OCI-LY7 (cell line): ENCODE results near the gene SCLY. TPM values are rescaled to one million over a fixed set of nuclear protein-coding genes. Genes with fewer than 3 reads are reported as not detected.
A peak's percentile ranks its signal among the peaks of the same experiment; 100 is the strongest.

Experiments used
- BruUV-seq: library from RNA; stranded (reverse); fragments of 400-500 nt; replicated peaks from 2 replicates; lab custom pipeline; 2021; lab: Mats Ljungman, UMichigan
- CTCF ChIA-PET: fragments of 300-600 bp; sonication (Branson Sonifier 250); formaldehyde crosslinking; loops from one replicate; lab custom pipeline; 2022; ENCODE audit warnings: antibody characterized with exemption; ENCODE audit not compliant: unreplicated experiment; lab: Charles Lee
- POLR2A ChIA-PET: fragments of 300-600 bp; sonication (Branson Sonifier 250); formaldehyde crosslinking; loops from one replicate; lab custom pipeline; 2022; ENCODE audit warnings: antibody characterized with exemption; lab: Charles Lee
- DNase-seq: peaks from one replicate; pipeline ENCODE4 v3.0.0-alpha.2; 2015; ENCODE audit warnings: low spot score
- H2AFZ ChIP-seq: fragments of 200-600 bp; sonication (generic), shearing (Covaris generic); 2 replicates; pipeline ENCODE4 v1.6.1; 2014; ENCODE audit warnings: mild to moderate bottlenecking, antibody characterized with exemption, low read length, moderate library complexity
- H3K27ac ChIP-seq: fragments of 200-600 bp; sonication (generic); 2 replicates; pipeline ENCODE4 v1.5.1; 2014; ENCODE audit warnings: mixed run types, low read depth, mild to moderate bottlenecking, moderate library complexity, low read length, inconsistent platforms; ENCODE audit not compliant: poor library complexity, severe bottlenecking
- H3K36me3 ChIP-seq: fragments of 200-600 bp; sonication (generic); 2 replicates; pipeline ENCODE4 v1.6.1; 2014; ENCODE audit warnings: mild to moderate bottlenecking, antibody characterized with exemption, low read length, moderate library complexity, mixed read lengths; ENCODE audit not compliant: insufficient read depth
- H3K4me1 ChIP-seq: fragments of 200-600 bp; sonication (generic); 2 replicates; pipeline ENCODE4 v1.5.1; 2014; ENCODE audit warnings: mild to moderate bottlenecking, low read length; ENCODE audit not compliant: insufficient read depth, poor library complexity, severe bottlenecking
- H3K4me2 ChIP-seq: fragments of 200-600 bp; sonication (generic); 2 replicates; pipeline ENCODE4 v1.6.1; 2014; ENCODE audit warnings: mild to moderate bottlenecking, low read length
- H3K4me3 ChIP-seq: fragments of 200-600 bp; sonication (generic); 2 replicates; pipeline ENCODE4 v1.5.1; 2014; ENCODE audit warnings: mild to moderate bottlenecking, low read depth, low read length; ENCODE audit not compliant: poor library complexity, severe bottlenecking
- H3K79me2 ChIP-seq: fragments of 200-600 bp; sonication (generic); 2 replicates; pipeline ENCODE4 v1.6.1; 2016; ENCODE audit warnings: low read depth, mild to moderate bottlenecking, low read length, moderate library complexity, mixed read lengths; ENCODE audit not compliant: insufficient read depth
- H3K9me2 ChIP-seq: fragments of 200-600 bp; sonication (generic); 2 replicates; pipeline ENCODE4 v1.6.1; 2016; ENCODE audit warnings: mild to moderate bottlenecking, low read length, mixed read lengths; ENCODE audit not compliant: insufficient read depth
- H3K9me3 ChIP-seq: fragments of 200-600 bp; sonication (generic); 2 replicates; pipeline ENCODE4 v1.6.1; 2014; ENCODE audit warnings: mild to moderate bottlenecking, mixed run types, low read length, mixed read lengths
- H4K20me1 ChIP-seq: fragments of 200-600 bp; sonication (generic); 2 replicates; pipeline ENCODE4 v1.6.1; 2014; ENCODE audit warnings: mild to moderate bottlenecking, antibody characterized with exemption, low read length, moderate library complexity, mixed read lengths; ENCODE audit not compliant: insufficient read depth
- EZH2phosphoT487 ChIP-seq: fragments of 200-600 bp; sonication (generic); IDR thresholded peaks from 2 replicates; pipeline ENCODE4 v1.6.1; 2018; ENCODE audit warnings: low read depth, borderline replicate concordance, mild to moderate bottlenecking, mixed run types, antibody characterized with exemption, low read length, moderate library complexity, mixed read lengths
- intact Hi-C: fragments of 100-400 bp; cut with micrococcal nuclease; formaldehyde crosslinking; loops from one replicate; pipeline ENCODE4 v1.10.0; 2022; ENCODE audit not compliant: unreplicated experiment
- total RNA-seq, 2 experiments: library from RNA; depleted of rRNA in 1 of 2; stranded (reverse); fragments of >200 nt in 1 of 2; shearing (Covaris generic) in 1 of 2; gene quantifications; 2 replicates each; pipeline ENCODE4 v1.2.3, GENCODE V29; 2014 to 2022
- TF ChIP-seq, protein P1 (sequence below): fragments of 200-600 bp; sonication (generic); conservative IDR thresholded peaks from 2 replicates; pipeline ENCODE4 v1.5.1; 2014; ENCODE audit warnings: mild to moderate bottlenecking, antibody characterized with exemption, low read length, moderate library complexity, mixed read lengths

The SCLY gene
- total RNA-seq, 2 experiments from 2014 or later, result 29.9 to 41.7 TPM

DNA sequence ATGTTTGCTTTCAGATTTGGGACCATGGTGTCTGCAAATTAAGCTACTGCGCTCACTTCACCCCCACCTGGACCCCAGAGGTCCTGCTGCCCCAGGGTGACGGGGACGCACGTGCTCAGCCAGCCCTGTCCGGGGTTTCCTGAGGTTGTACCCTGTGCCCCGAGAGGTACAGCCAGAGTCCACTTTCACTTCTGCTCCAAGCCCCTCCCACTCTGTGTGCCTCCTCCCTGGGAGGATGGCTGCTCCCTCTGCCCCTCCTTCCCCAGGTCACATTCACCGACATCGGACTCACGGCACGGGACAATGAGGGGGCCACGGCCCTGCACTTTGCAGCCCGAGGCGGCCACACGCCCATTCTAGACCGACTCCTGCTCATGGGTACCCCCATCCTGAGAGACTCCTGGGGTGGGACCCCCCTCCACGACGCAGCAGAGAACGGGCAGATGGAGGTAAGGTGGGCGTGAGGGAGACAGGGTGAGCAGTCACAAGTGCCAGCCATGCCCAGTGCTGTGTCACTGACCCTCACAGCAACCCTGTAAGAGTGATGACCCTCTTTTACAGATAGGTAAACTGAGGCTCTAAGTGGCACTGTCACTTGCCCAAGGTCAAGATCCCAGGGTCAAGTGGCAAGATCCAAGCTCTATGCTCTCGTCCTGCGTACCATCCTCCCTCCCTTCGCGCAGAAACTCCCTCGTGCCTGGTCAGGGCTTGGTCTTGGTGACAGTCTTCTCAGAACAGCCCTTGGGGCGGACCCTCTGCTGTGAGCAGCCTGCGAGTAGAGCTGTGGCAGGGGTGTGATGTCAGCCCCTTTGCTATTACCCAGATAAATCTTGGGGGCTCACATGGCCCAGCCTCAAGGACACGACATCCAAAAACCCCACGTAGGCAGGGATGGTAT, 47.0 kb downstream of the SCLY start:
- peak; percentile 92 for DNase-seq
- H3K9me2 ChIP-seq, result no peaks in the 10 kb centered on the region
- H3K4me1 ChIP-seq, result peaks cover 48% of the 10 kb centered on the region
- H2AFZ ChIP-seq, result peak overlapping the region; percentile 27; the same call in 1 of the 2 replicates
- CTCF ChIA-PET, result interaction anchor here (0.7 to 1.5 kb wide), 3 partner anchors 9 to 53 kb away, joined by 3 to 4 read pairs (median 4); no protein-coding TSS in a partner anchor
- H3K36me3 ChIP-seq, result no peaks in the 10 kb centered on the region; the same call in 1 of the 2 replicates
- H4K20me1 ChIP-seq, result no peaks in the 10 kb centered on the region
- TF ChIP-seq, protein P1, sequence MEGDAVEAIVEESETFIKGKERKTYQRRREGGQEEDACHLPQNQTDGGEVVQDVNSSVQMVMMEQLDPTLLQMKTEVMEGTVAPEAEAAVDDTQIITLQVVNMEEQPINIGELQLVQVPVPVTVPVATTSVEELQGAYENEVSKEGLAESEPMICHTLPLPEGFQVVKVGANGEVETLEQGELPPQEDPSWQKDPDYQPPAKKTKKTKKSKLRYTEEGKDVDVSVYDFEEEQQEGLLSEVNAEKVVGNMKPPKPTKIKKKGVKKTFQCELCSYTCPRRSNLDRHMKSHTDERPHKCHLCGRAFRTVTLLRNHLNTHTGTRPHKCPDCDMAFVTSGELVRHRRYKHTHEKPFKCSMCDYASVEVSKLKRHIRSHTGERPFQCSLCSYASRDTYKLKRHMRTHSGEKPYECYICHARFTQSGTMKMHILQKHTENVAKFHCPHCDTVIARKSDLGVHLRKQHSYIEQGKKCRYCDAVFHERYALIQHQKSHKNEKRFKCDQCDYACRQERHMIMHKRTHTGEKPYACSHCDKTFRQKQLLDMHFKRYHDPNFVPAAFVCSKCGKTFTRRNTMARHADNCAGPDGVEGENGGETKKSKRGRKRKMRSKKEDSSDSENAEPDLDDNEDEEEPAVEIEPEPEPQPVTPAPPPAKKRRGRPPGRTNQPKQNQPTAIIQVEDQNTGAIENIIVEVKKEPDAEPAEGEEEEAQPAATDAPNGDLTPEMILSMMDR, result peak; percentile 21; the same call in 1 of the 2 replicates
- no peak for TF ChIP-seq EZH2phosphoT487
- H3K9me3 ChIP-seq, result no peaks in the 10 kb centered on the region
- POLR2A ChIA-PET, result interaction anchor here (0.8 to 2.0 kb wide), 5 partner anchors 9 to 139 kb away, joined by 3 to 16 read pairs (median 3); partner anchors contain the start of genes ESPNL and HES6
- H3K27ac ChIP-seq, result peak overlapping the region; percentile 88
- intact Hi-C loops, result loop anchor here (1.0 to 5.0 kb wide), 7 partner anchors 32 to 435 kb away; partner anchors contain the start of genes HES6 and UBE2F
- no TSS peak for BruUV-seq
- H3K79me2 ChIP-seq, result no peaks in the 10 kb centered on the region
- peak overlapping the region; percentile 66 for H3K4me3 ChIP-seq
- peak overlapping the region; percentile 89 for H3K4me2 ChIP-seq

DNA sequence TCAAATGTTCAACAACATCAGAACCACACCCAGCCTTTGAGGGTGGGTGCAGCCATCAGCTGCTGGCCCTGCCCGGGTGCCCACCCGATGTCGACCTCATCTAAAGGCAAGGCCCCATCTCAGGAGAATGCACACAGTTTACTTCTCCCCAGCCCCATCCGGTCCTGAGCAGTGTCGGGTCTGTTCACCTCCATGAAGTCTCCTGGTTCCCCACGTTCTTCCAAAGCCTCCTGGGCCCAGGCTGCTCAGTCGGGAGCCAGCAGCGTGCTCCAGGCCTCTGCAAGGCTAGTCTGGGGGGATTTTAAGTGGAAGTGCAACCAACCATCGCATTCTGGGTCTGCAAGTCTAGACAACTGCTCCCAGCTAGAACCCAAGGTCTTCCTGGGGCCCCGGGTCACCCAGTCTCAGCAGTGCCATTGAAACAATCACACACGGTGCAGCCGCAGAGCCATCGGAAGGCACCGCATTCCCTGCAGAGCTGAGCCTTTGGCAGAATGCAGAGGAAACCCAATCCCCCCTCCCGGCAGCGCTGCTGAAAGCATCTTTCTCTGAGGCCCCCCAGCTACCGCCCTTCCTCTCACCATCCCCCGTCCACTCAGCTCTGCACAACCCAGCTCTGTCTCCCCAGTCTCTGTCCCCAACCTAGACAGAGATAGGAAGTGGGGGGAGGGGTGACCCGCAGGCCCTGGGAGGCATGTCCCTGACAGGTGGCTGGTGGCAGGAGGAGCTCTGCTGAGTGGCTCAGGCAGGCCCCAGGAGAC, 47.8 kb downstream of the SCLY start:
- peak overlapping the region; percentile 67 for H2AFZ ChIP-seq
- H3K27ac ChIP-seq, result peak overlapping the region; percentile 88
- no peaks in the 10 kb centered on the region; the same call in 1 of the 2 replicates for H3K36me3 ChIP-seq
- intact Hi-C loops, result loop anchor here (5.0 kb wide), 3 partner anchors 134 to 436 kb away; partner anchors contain the start of gene HES6
- TF ChIP-seq, protein P1, result no peak
- TF ChIP-seq EZH2phosphoT487, result no peak
- H3K79me2 ChIP-seq, result no peaks in the 10 kb centered on the region
- no peaks in the 10 kb centered on the region for H3K9me2 ChIP-seq
- ChIA-PET CTCF (interaction anchor here (1.2 to 1.5 kb wide), 2 partner anchors 31 to 52 kb away, joined by 3 to 4 read pairs; no protein-coding TSS in a partner anchor), POLR2A (interaction anchor here (0.6 to 2.0 kb wide), 13 partner anchors 9 to 181 kb away, joined by 3 to 16 read pairs (median 4); partner anchors contain the start of genes ESPNL and HES6)
- no TSS peak for BruUV-seq
- H3K4me3 ChIP-seq, result peak overlapping the region; percentile 66
- H3K4me1 ChIP-seq, result peaks cover 48% of the 10 kb centered on the region
- peak overlapping the region; percentile 89 for H3K4me2 ChIP-seq
- H4K20me1 ChIP-seq, result no peaks in the 10 kb centered on the region
- H3K9me3 ChIP-seq, result no peaks in the 10 kb centered on the region
- peak; percentile 94 for DNase-seq
